Subcutaneous abdominal adipose tissue (tissue), 5 donors: ENCODE data around the gene IL36A.

ENCODE experiments used
- H3K27ac ChIP-seq: one replicate; pipeline ENCODE4 v1.7.0; 2013; ENCODE audit warnings: low read depth, mild to moderate bottlenecking, inconsistent platforms, low read length, moderate library complexity
- H3K27me3 ChIP-seq, 5 donors: one replicate each; pipeline ENCODE4 v1.7.0; 2013; ENCODE audit warnings: low read length in 5 of 5, inconsistent platforms in 1 of 5; ENCODE audit not compliant: control insufficient read depth in 5 of 5, insufficient read depth in 4 of 5
- H3K36me3 ChIP-seq, 5 donors: one replicate each; pipeline ENCODE4 v1.7.0; 2013; ENCODE audit warnings: low read length in 5 of 5; ENCODE audit not compliant: control insufficient read depth in 5 of 5, insufficient read depth in 5 of 5
- H3K4me1 ChIP-seq, 5 donors: one replicate each; pipeline ENCODE4 v1.7.0; 2013; ENCODE audit warnings: low read length in 5 of 5, mild to moderate bottlenecking in 3 of 5, moderate library complexity in 1 of 5; ENCODE audit not compliant: control insufficient read depth in 5 of 5, insufficient read depth in 5 of 5
- H3K4me3 ChIP-seq, 5 donors: one replicate each; pipeline ENCODE4 v1.7.0; 2013; ENCODE audit warnings: low read length in 5 of 5, low read depth in 1 of 5
- H3K9ac ChIP-seq, 5 donors: one replicate each; pipeline ENCODE4 v1.7.0; 2013; ENCODE audit warnings: low read length in 5 of 5, mild to moderate bottlenecking in 4 of 5, moderate library complexity in 3 of 5
- H3K9me3 ChIP-seq, 5 donors: one replicate each; pipeline ENCODE4 v1.7.0; 2013; ENCODE audit warnings: low read length in 5 of 5; ENCODE audit not compliant: control insufficient read depth in 5 of 5
- donor health status: healthy.
- donor health status: healthy.
- donor health status: healthy.
- donor health status: healthy.
- donor health status: healthy.

IL36A gene

DNA sequence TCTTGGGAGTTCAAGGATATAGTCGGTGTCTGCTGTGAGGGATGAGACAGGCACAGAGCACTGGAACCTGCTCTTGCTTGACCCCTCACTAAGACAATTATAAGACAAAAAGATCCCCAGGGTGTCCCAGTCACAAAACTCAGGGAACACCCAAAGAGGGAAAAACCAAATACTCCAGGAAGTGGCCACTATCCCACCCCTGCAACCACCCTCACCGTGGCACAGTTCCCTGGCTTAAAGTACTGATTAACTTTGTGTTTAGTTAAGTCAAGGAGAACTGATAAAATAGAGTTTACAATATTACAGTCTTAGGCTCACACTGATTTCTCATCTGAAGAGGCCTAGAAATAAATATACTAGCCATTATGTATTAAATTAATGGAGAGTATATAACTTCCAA, 33.9 kb downstream of the IL36A start:
- Histone ChIP-seq H3K4me1 (no peaks in the 10 kb centered on the region), H3K27ac (no peak overlapping the region), H3K4me3 (no peak overlapping the region), H3K9me3 (peaks cover 0 to 4% (median 0%) of the 10 kb centered on the region in 5 donors), H3K9ac (no peak overlapping the region), H3K36me3 (no peaks in the 10 kb centered on the region), H3K27me3 (peaks cover 0 to 4% (median 0%) of the 10 kb centered on the region in 5 donors)

DNA sequence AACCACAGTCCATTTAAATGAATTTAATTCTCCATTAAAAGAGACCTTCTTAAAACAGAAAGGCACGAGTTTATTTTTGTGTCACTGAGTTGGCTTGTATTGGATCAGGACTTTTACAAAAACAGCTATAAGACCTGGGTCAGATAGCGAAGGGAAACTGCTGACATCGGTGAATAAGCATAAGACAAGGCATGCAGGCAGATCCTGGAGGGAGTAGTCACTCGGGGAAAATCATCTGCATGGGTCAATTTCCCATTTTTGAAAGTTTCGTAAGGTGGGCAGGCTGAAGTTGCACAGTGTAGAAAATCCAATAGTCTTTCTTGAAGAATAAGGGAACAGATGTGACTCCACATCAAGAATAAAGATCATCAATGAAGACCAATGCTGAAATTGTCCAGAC, 34.5 kb downstream of the IL36A start:
- H3K4me1 ChIP-seq = no peaks in the 10 kb centered on the region
- H3K27me3 ChIP-seq = peaks cover 0 to 2% (median 0%) of the 10 kb centered on the region in 5 donors
- no peak overlapping the region for H3K27ac ChIP-seq
- H3K9ac ChIP-seq = no peak overlapping the region
- H3K36me3 ChIP-seq = no peaks in the 10 kb centered on the region
- H3K4me3 ChIP-seq = no peak overlapping the region
- peaks cover 0 to 4% (median 0%) of the 10 kb centered on the region in 5 donors for H3K9me3 ChIP-seq

DNA sequence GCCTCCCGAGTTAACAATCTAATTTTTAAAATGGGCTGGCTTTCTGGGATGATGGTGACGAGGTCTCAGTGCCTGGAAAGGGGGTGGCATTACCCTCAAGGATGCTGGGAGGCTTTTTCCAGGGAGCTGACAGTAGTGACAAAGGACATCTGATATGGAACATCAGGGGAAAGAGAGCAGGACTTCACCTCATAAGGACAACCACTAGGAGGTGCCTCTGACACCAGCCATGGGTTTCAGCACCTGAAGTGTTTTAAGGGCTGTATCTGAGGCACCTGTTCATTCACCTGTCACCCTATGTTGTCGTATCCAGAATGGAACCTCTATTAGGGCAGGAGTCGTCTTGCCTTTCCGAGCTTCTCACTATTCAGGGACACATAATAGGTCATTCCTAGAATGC, 36.6 kb downstream of the IL36A start:
- Histone ChIP-seq H3K9ac (no peak overlapping the region), H3K4me3 (no peak overlapping the region), H3K4me1 (no peaks in the 10 kb centered on the region), H3K27me3 (no peaks in the 10 kb centered on the region), H3K36me3 (no peaks in the 10 kb centered on the region), H3K27ac (no peak overlapping the region), H3K9me3 (peaks cover 0 to 4% (median 0%) of the 10 kb centered on the region in 5 donors)

DNA sequence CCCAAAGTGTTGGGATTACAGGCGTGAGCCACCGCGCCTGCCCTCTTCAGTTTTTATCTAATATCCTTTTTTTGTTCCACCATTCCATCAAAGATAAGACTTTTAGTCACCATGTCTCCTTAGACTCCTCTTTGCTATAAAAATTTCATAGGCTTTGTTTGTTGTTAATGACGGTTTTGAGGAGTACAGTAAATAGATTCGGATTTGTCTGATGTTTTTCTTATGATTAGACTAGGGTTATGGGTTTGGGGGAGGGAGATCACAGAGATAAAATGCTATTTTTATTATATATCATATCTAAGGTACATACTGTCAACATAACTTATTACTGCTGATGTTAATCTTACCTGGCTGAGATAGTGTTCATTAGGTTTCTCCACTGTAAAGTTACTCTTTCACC, 41.2 kb downstream of the IL36A start:
- no peaks in the 10 kb centered on the region for H3K27me3 ChIP-seq
- H3K4me3 ChIP-seq = no peak overlapping the region
- no peak overlapping the region for H3K9ac ChIP-seq
- no peak overlapping the region for H3K27ac ChIP-seq
- H3K36me3 ChIP-seq = no peaks in the 10 kb centered on the region
- H3K4me1 ChIP-seq = no peaks in the 10 kb centered on the region
- peaks cover 0 to 10% (median 2%) of the 10 kb centered on the region in 5 donors for H3K9me3 ChIP-seq

DNA sequence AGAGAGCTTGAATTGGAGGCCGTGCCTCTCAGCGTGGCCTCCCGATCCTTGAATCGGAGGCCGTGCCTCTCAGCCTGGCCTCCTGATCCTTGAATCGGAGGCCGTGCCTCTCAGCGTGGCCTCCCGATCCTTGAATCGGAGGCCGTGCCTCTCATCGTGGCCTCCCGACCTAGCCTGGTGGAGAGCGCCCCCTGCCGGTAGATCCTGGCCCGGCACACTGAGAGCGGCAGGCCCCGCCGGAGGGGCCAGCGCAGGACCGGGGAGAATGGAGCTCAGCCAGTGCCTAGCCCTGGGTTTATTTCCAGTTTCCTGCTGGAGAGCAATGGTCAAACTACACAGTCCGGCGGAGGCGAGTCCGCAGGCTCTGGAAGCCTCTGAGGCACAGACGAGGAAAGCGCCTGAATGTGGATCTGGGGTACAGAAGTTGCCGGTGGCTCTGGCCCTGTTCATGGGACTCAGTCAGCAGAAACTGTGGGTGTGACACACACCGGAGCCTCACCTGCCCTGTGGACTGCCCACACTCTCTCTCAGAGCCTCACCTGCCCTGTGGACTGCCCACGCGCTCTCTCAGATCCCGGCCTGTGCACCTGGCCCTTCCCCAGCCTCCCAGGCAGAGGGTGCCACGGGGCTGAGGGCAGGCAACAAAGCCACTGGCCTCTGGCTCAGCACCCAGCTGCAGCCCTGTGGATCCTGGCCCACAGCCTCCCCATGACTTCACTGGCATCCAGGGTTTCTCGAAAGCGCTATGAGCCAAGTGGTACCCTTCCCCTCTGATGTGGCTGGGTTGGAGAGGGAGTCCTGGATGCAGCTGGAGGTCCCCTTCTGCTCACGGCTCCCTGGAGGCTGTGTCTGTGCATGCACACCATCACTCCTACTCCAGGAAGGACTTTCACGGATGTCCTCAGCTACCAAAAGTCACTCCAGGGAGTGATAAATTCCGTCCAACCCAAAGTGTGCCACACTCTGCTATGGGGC, 45.9 kb downstream of the IL36A start:
- Histone ChIP-seq H3K9ac (no peak overlapping the region), H3K27ac (no peak overlapping the region), H3K4me3 (no peak overlapping the region), H3K4me1 (no peaks in the 10 kb centered on the region), H3K9me3 (peaks cover 0 to 24% (median 5%) of the 10 kb centered on the region in 5 donors), H3K27me3 (peaks cover 0 to 3% (median 0%) of the 10 kb centered on the region in 5 donors), H3K36me3 (no peaks in the 10 kb centered on the region)

DNA sequence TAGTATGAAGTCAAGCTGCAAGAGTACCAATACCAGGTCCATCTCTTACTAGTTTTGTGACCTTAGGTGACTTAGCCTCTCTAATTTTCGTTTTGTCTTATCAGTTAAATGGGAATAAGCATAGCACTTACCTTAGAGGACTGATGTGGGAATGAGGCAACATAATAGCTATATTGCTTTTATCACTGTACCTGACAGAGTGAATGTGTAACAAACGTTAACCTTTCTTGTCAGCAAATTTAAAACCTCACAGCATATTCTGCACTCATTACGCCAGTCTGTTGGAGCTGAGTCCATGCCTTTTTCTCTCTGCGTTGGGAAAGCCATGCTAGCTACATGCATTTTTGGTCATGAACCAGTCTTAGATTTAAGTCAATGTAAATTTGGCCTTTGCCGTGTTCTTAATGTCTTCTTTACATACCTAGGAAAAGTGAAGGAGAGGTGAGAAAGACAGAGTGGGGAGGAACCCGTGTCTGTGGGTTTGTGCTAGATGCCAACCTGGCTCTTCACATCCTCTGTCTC, 47.2 kb downstream of the IL36A start, which contains the start of gene IL36B:
Gene IL36B (minus strand): TSS at position 472 of the 522 bp plus-strand sequence.
- H3K27me3 ChIP-seq = peaks cover 0 to 3% (median 0%) of the 10 kb centered on the region in 5 donors
- H3K9me3 ChIP-seq = peaks cover 0 to 26% (median 5%) of the 10 kb centered on the region in 5 donors
- H3K4me1 ChIP-seq = no peaks in the 10 kb centered on the region
- no peak within 1 kb of the TSS for H3K9ac ChIP-seq
- H3K36me3 ChIP-seq = no peaks in the 10 kb centered on the region
- H3K27ac ChIP-seq = no peak within 1 kb of the TSS
- no peak within 1 kb of the TSS for H3K4me3 ChIP-seq

DNA sequence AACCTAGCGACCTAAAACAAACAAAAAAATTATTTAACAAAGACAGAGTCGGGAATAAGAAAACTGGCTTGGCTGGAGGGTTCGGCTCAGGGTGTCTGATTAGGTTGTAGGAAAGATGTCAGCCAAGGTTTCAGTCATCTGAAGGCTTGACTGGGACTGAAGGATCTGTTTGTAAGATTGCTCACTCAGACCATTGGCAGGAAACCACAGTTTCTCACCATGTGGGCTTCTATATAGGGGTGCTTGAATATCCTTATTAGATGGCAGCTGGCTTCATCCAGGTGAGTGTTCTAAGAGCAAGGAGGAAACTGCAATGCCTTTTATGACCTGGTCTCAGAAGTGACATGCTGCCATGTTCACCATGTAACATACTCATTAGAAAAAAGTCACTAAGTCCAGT, 48.4 kb downstream of the IL36A start:
- Histone ChIP-seq H3K9ac (no peak overlapping the region), H3K4me1 (no peaks in the 10 kb centered on the region), H3K9me3 (peaks cover 0 to 26% (median 5%) of the 10 kb centered on the region in 5 donors), H3K27me3 (peaks cover 0 to 3% (median 0%) of the 10 kb centered on the region in 5 donors), H3K36me3 (no peaks in the 10 kb centered on the region), H3K27ac (no peak overlapping the region), H3K4me3 (no peak overlapping the region)

DNA sequence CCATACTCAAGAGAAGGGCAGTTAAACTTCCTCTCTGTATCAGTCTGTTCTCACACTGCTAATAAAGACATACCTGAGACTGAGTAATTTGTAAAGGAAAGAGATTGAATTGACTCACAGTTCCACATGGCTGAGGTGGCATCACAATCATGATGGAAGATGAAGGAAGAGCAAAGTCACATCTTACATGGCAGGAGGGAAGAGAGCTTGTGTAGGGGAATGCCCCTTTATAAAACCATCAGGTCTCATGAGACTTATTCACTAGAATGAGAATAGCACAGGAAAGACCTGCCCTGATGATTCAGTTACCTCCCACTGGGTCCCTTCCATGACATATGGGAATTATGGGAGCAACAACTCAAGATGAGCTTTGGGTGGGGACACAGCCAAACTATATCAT, 48.8 kb downstream of the IL36A start:
- Histone ChIP-seq H3K4me3 (no peak overlapping the region), H3K4me1 (no peaks in the 10 kb centered on the region), H3K36me3 (no peaks in the 10 kb centered on the region), H3K27me3 (peaks cover 0 to 3% (median 0%) of the 10 kb centered on the region in 5 donors), H3K27ac (no peak overlapping the region), H3K9me3 (peaks cover 0 to 26% (median 5%) of the 10 kb centered on the region in 5 donors), H3K9ac (no peak overlapping the region)

DNA sequence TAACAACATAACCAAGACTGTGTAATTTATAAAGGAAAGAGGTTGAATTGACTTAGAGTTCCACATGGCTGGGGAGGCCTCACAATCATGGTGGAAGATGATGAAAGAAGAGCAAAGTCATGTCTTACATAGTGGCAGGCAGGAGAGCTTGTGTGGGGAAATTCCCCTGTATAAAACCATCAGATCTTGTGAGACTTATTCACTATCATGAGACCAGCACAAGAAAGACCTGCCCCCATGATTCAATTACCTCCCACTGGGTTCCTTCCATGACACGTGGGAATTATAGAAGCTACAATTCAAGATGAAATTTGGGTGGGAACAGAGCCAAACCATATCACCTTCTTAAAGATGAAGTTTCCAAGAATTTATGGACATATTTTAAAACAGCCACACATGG, 51.3 kb downstream of the IL36A start:
- Histone ChIP-seq H3K27ac (no peak overlapping the region), H3K9me3 (peaks cover 0 to 16% (median 4%) of the 10 kb centered on the region in 5 donors), H3K4me1 (no peaks in the 10 kb centered on the region), H3K9ac (no peak overlapping the region), H3K36me3 (no peaks in the 10 kb centered on the region), H3K27me3 (peaks cover 0 to 3% (median 0%) of the 10 kb centered on the region in 5 donors), H3K4me3 (no peak overlapping the region)

DNA sequence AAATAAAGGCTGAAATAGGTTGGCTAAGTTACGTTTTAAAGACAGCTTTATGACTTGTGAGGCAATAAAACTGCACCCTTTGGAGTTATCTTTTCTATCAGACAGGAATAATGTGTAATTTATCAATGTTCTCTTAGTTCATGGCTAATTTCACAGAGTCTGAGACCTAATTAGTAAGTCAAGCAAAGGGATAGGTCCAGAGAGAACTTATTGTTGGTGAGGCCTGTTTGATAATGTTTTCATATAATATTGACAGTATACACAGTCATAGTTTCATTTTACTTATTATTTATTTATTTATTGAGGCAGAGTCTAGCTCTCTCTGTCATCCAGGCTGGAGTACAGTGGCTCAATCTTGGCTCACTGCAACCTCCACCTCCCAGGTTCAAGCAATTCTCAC, 51.9 kb downstream of the IL36A start:
- Histone ChIP-seq H3K9me3 (peaks cover 0 to 14% (median 4%) of the 10 kb centered on the region in 5 donors), H3K36me3 (no peaks in the 10 kb centered on the region), H3K4me1 (no peaks in the 10 kb centered on the region), H3K9ac (no peak overlapping the region), H3K27ac (no peak overlapping the region), H3K27me3 (peaks cover 0 to 3% (median 0%) of the 10 kb centered on the region in 5 donors), H3K4me3 (no peak overlapping the region)
